Gastrocnemius medialis (tissue), 4 donors: ENCODE results near the gene TNFRSF21.

Experiments
- CTCF ChIP-seq, 5 experiments: fragments of 450-650 bp in 3 of 5; fragments of 200-600 bp in 2 of 5; sonication (generic) in 2 of 5; IDR thresholded peaks in 4 of 5; conservative IDR thresholded peaks in 1 of 5; 1 replicate in 4 of 5; 2 replicates in 1 of 5; pipeline ENCODE4 v1.5.1; 2016 to 2019; ENCODE audit warnings: antibody characterized with exemption in 5 of 5, mild to moderate bottlenecking in 3 of 5, moderate library complexity in 3 of 5
- POLR2A ChIP-seq, 2 donors: fragments of 450-650 bp; IDR thresholded peaks; one replicate each; pipeline ENCODE4 v1.6.1; 2017; ENCODE audit warnings: antibody characterized with exemption in 2 of 2, mild to moderate bottlenecking in 2 of 2, moderate library complexity in 2 of 2

- TF ChIP-seq CTCF (IDR thresholded peaks at IDR 0.05 in 4 of 5, conservative IDR thresholded peaks at IDR 0.05 in 1 of 5), result no peak
- no peak for TF ChIP-seq POLR2A (IDR thresholded peaks at IDR 0.05)
Measured at GRCh38 chr6:47182291-47182957, 127.3 kb downstream of the TNFRSF21 start.
